Keratinocyte (primary cell): ENCODE data around the gene WAC. TPM values are rescaled to one million over a fixed set of nuclear protein-coding genes. Genes with fewer than 3 reads are reported as not detected.
"Not testable (repeated sequence)": the region's sequence is repeated elsewhere in the genome, so short reads cannot be mapped to it uniquely, and the experiment has no call there.

Experiments
- DNase-seq: peaks from one replicate; pipeline ENCODE4 v3.0.0-alpha.2; 2011; ENCODE audit warnings: low read depth, missing footprints, low spot score
- FAIRE-seq: peaks from 2 replicates; lab custom pipeline; 2011; peaks lifted over from hg19 to GRCh38; lab: Jason Lieb, UNC
- H2AFZ ChIP-seq: 2 replicates; pipeline ENCODE4 v1.6.0; 2012; ENCODE audit warnings: low read length, control low read depth, inconsistent platforms; ENCODE audit not compliant: control insufficient read depth
- H3K27ac ChIP-seq: 2 replicates; pipeline ENCODE4 v1.5.1; 2011; ENCODE audit warnings: low read length; ENCODE audit not compliant: control insufficient read depth, insufficient read depth
- H3K27me3 ChIP-seq: 3 replicates; pipeline ENCODE4 v1.6.0; 2011; ENCODE audit warnings: low read length; ENCODE audit not compliant: control insufficient read depth, insufficient read depth; ENCODE audit errors: extremely low read depth
- H3K36me3 ChIP-seq, 2 experiments: 2 replicates in 1 of 2; 3 replicates in 1 of 2; pipeline ENCODE4 v1.5.1; 2011; ENCODE audit warnings: low read length in 2 of 2, mild to moderate bottlenecking in 1 of 2; ENCODE audit not compliant: control insufficient read depth in 2 of 2, insufficient read depth in 2 of 2; ENCODE audit errors: extremely low read depth in 1 of 2
- H3K4me1 ChIP-seq: 3 replicates; pipeline ENCODE4 v1.5.1; 2011; ENCODE audit warnings: low read length; ENCODE audit not compliant: control insufficient read depth, insufficient read depth; ENCODE audit errors: extremely low read depth
- H3K4me2 ChIP-seq: 3 replicates; pipeline ENCODE4 v1.6.0; 2011; ENCODE audit warnings: low read depth, low read length; ENCODE audit not compliant: control insufficient read depth, insufficient read depth; ENCODE audit errors: extremely low read depth
- H3K4me3 ChIP-seq, 3 experiments: fragments of 200-600 bp in 1 of 3; sonication (generic) in 1 of 3; 2 replicates in 2 of 3; 3 replicates in 1 of 3; pipeline ENCODE4 v1.5.1; 2011 to 2016; ENCODE audit warnings: low read length in 3 of 3, mild to moderate bottlenecking in 3 of 3, control low read depth in 2 of 3, inconsistent platforms in 1 of 3, low read depth in 1 of 3, mixed read lengths in 1 of 3, mixed run types in 1 of 3, moderate library complexity in 1 of 3; ENCODE audit not compliant: control insufficient read depth in 2 of 3, insufficient read depth in 2 of 3; ENCODE audit errors: extremely low read depth in 1 of 3
- H3K79me2 ChIP-seq: 2 replicates; pipeline ENCODE4 v1.6.0; 2012; ENCODE audit warnings: low read length; ENCODE audit not compliant: control insufficient read depth, insufficient read depth
- H3K9ac ChIP-seq: 3 replicates; pipeline ENCODE4 v1.6.0; 2011; ENCODE audit warnings: low read length; ENCODE audit not compliant: control insufficient read depth, insufficient read depth; ENCODE audit errors: extremely low read depth
- H3K9me1 ChIP-seq: 3 replicates; pipeline ENCODE4 v1.6.0; 2011; ENCODE audit warnings: low read length; ENCODE audit not compliant: control insufficient read depth, insufficient read depth; ENCODE audit errors: extremely low read depth
- H3K9me3 ChIP-seq: 2 replicates; pipeline ENCODE4 v1.5.1; 2012; ENCODE audit warnings: low read depth, low read length; ENCODE audit not compliant: control insufficient read depth
- H4K20me1 ChIP-seq: 3 replicates; pipeline ENCODE4 v1.6.0; 2011; ENCODE audit warnings: low read length; ENCODE audit not compliant: control insufficient read depth, insufficient read depth; ENCODE audit errors: extremely low read depth
- EZH2 ChIP-seq: IDR thresholded peaks from one replicate; pipeline ENCODE4 v1.6.1; 2012; ENCODE audit warnings: inconsistent platforms, mild to moderate bottlenecking, low read length, moderate library complexity
- dilution Hi-C: fragments of 300-500 bp; cut with MboI; formaldehyde crosslinking; loops from one replicate; pipeline ENCODE4 v1.7.0; 2020; ENCODE audit warnings: low sequenced_read_pairs; ENCODE audit not compliant: extremely low pct_ligation_motif_present
- polyA plus RNA-seq, 5 experiments: library from polyadenylated mRNA; depleted of rRNA in 3 of 5; stranded (reverse) in 3 of 5; stranded (forward) in 1 of 5; unstranded in 1 of 5; fragments of >200 nt; gene quantifications; 1 replicate in 1 of 5; 2 replicates in 3 of 5; 3 replicates in 1 of 5; pipeline versions ENCODE4 v1.2.1 to v1.2.3, GENCODE V29; 2011 to 2012; ENCODE audit warnings: missing spikeins in 2 of 5, low read depth in 1 of 5, low replicate concordance in 1 of 5
- TF ChIP-seq, protein P1 (sequence below), 3 experiments: IDR thresholded peaks in 1 of 3; conservative IDR thresholded peaks in 1 of 3; optimal IDR thresholded peaks in 1 of 3; 2 replicates in 2 of 3; 3 replicates in 1 of 3; pipeline versions ENCODE3 to v1.5.1; 2011; ENCODE audit warnings: low read length in 3 of 3, mild to moderate bottlenecking in 3 of 3, moderate library complexity in 2 of 3, control low read depth in 1 of 3, inconsistent platforms in 1 of 3; ENCODE audit not compliant: insufficient read depth in 2 of 3; ENCODE audit errors: extremely low read depth in 1 of 3

Gene WAC
- polyA plus RNA-seq, 1 donor (not counting 4 experiments of a cell fraction or from before 2014, with no cell fraction given), result 80.8 TPM

DNA sequence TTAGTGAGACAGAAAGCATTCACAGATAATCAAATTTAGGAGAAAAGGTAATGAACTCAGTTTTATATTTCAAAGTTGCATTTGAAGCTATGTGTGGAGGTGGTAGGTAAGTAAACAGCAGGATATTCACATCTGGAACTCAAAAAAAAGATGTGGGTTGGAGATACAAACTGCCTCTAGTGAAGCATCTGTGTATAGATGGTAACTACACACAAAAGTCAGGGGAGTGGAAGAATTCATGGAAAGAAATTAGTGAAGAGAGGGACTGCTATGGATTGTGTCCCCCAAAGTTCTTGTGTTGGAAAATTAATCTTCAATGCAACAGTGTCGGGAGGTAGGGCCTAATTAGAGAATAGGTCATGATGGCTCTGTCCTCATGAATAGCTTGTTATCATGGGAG lies 18.3 kb upstream of the WAC start:
- Histone ChIP-seq H2AFZ (no peak overlapping the region), H3K9me1 (no peaks in the 10 kb centered on the region), H3K4me1 (no peaks in the 10 kb centered on the region), H3K4me2 (no peak overlapping the region), H3K4me3 (no peak overlapping the region), H3K36me3 (no peaks in the 10 kb centered on the region), H3K9me3 (no peaks in the 10 kb centered on the region), H4K20me1 (no peaks in the 10 kb centered on the region), H3K9ac (no peak overlapping the region), H3K27me3 (no peaks in the 10 kb centered on the region), H3K27ac (no peak overlapping the region), H3K79me2 (no peaks in the 10 kb centered on the region)
- dilution Hi-C loops, result no loop called here
- TF ChIP-seq, protein P1, sequence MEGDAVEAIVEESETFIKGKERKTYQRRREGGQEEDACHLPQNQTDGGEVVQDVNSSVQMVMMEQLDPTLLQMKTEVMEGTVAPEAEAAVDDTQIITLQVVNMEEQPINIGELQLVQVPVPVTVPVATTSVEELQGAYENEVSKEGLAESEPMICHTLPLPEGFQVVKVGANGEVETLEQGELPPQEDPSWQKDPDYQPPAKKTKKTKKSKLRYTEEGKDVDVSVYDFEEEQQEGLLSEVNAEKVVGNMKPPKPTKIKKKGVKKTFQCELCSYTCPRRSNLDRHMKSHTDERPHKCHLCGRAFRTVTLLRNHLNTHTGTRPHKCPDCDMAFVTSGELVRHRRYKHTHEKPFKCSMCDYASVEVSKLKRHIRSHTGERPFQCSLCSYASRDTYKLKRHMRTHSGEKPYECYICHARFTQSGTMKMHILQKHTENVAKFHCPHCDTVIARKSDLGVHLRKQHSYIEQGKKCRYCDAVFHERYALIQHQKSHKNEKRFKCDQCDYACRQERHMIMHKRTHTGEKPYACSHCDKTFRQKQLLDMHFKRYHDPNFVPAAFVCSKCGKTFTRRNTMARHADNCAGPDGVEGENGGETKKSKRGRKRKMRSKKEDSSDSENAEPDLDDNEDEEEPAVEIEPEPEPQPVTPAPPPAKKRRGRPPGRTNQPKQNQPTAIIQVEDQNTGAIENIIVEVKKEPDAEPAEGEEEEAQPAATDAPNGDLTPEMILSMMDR (optimal IDR thresholded peaks at IDR 0.05 in 1 of 3, IDR thresholded peaks at IDR 0.05 in 1 of 3, conservative IDR thresholded peaks at IDR 0.05 in 1 of 3; ENCODE audit: extremely low read depth in 1 of 3, insufficient read depth in 2 of 3, low read length in 3 of 3), result no peak
- TF ChIP-seq EZH2, result no peak
- no peak for FAIRE-seq
- no peak for DNase-seq

DNA sequence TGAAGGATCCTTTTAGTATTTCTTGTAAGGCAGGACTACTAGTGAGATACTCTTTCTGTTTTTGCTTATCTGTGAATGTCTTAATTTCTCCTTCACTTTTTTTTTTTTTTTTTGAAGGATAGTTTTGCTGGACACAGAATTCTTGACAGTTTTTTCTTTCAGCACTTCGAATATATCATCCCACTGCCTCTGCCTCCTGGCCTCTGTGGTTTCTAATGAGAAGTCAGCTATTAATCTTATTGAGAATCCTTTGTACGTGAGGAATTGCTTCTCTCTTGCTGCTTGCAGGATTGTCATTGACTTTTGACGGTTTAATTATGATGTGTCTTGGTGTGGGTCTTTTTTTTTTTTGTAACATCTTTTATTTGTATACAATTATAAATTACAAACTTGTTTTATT lies 12.6 kb upstream of the WAC start:
- no peaks in the 10 kb centered on the region for H3K4me1 ChIP-seq
- H3K4me2 ChIP-seq, result no peak overlapping the region
- dilution Hi-C loops, result no loop called here
- no peaks in the 10 kb centered on the region for H3K9me3 ChIP-seq
- TF ChIP-seq, protein P1 (optimal IDR thresholded peaks at IDR 0.05 in 1 of 3, IDR thresholded peaks at IDR 0.05 in 1 of 3, conservative IDR thresholded peaks at IDR 0.05 in 1 of 3; ENCODE audit: extremely low read depth in 1 of 3, insufficient read depth in 2 of 3, low read length in 3 of 3), result no peak
- no peak for TF ChIP-seq EZH2
- no peaks in the 10 kb centered on the region for H3K79me2 ChIP-seq
- H3K36me3 ChIP-seq, result no peaks in the 10 kb centered on the region
- no peak overlapping the region for H3K9ac ChIP-seq
- no peak overlapping the region for H3K4me3 ChIP-seq
- no peak overlapping the region for H2AFZ ChIP-seq
- H3K27ac ChIP-seq, result no peak overlapping the region
- DNase-seq (no peak), FAIRE-seq (no peak)
- no peaks in the 10 kb centered on the region for H4K20me1 ChIP-seq
- H3K9me1 ChIP-seq, result no peaks in the 10 kb centered on the region
- H3K27me3 ChIP-seq, result no peaks in the 10 kb centered on the region

DNA sequence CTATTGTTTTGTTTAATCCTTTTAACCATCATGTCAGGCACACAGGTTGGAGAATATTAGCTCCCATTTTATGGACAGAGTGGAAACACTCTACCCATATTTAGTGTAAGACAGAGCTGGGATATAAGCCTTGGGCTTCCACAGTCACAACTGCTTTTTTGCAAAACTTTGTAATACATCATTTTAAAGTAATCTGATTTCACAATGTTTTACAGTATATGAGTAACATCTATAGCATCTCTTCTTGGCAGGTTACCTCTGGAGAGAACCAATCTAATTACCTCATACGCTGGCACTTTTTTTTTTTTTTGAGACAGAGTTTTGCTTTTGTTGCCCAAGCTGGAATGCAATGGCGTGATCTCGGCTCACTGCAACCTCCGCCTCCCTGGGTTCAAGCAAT lies 12.1 kb upstream of the WAC start:
- DNase-seq, H3K9me1 ChIP-seq, H3K4me3 ChIP-seq, H3K27ac ChIP-seq, dilution Hi-C loops, H3K4me2 ChIP-seq, H3K4me1 ChIP-seq, H4K20me1 ChIP-seq, FAIRE-seq, H2AFZ ChIP-seq, H3K27me3 ChIP-seq, H3K36me3 ChIP-seq, H3K79me2 ChIP-seq, H3K9me3 ChIP-seq, H3K9ac ChIP-seq: not testable (repeated sequence)

DNA sequence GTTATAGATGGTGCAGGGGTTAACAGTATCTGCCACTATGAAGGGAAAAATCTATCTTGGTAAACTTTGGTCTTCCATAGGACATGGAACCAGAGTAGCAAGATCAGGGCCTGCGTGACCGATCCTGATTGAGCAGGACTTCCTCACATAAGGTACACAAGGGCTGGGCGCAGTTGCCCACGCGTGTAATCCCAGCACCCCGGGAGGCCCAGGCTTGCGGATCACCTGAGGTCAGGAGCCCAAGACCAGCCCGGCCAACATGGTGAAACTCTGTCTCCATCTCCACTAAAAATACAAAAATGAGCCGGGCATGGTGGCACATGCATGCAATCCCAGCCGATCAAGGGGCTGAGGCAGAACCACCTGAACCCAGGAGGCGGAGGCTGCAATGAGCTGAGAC lies 11.0 kb upstream of the WAC start:
- H3K79me2 ChIP-seq, H3K9me3 ChIP-seq, H3K27ac ChIP-seq, DNase-seq, dilution Hi-C loops, H4K20me1 ChIP-seq, H3K36me3 ChIP-seq, FAIRE-seq, H3K9ac ChIP-seq, H3K4me1 ChIP-seq, H3K4me2 ChIP-seq, H2AFZ ChIP-seq, H3K9me1 ChIP-seq, H3K4me3 ChIP-seq, H3K27me3 ChIP-seq: not testable (repeated sequence)
